Adipocyte (in vitro differentiated cells): Measurements from ENCODE around the gene ZNF532.
"Not testable (repeated sequence)": the region's sequence is repeated elsewhere in the genome, so short reads cannot be mapped to it uniquely, and the experiment has no call there.

Experiments
- DNase-seq: peaks from one replicate; pipeline ENCODE4 v3.0.0-alpha.2; 2015; ENCODE audit warnings: low read depth
- H3K27me3 ChIP-seq: replicated peaks from 2 replicates; pipeline ENCODE4 v1.7.0; 2013; ENCODE audit warnings: mild to moderate bottlenecking, low read length, moderate library complexity; ENCODE audit not compliant: control insufficient read depth, insufficient read depth
- H3K36me3 ChIP-seq: 2 replicates; pipeline ENCODE4 v1.7.0; 2013; ENCODE audit warnings: low read length, mild to moderate bottlenecking, moderate library complexity; ENCODE audit not compliant: control insufficient read depth, insufficient read depth, severe bottlenecking
- H3K4me1 ChIP-seq: 2 replicates; pipeline ENCODE4 v1.7.0; 2013; ENCODE audit warnings: mild to moderate bottlenecking, low read length, moderate library complexity; ENCODE audit not compliant: control insufficient read depth, insufficient read depth
- H3K4me3 ChIP-seq: 2 replicates; pipeline ENCODE4 v1.7.0; 2013; ENCODE audit warnings: mild to moderate bottlenecking, low read length, moderate library complexity
- H3K9ac ChIP-seq: 2 replicates; pipeline ENCODE4 v1.7.0; 2013; ENCODE audit warnings: mild to moderate bottlenecking, low read length, moderate library complexity
- H3K9me3 ChIP-seq: 2 replicates; pipeline ENCODE4 v1.7.0; 2013; ENCODE audit warnings: mild to moderate bottlenecking, low read length, moderate library complexity; ENCODE audit not compliant: control insufficient read depth

Gene ZNF532

GRCh38 chr18:58864146-58865032 is at the start of gene ZNF532:
Gene ZNF532, plus strand, starts transcription at chr18:58864877. CDS start in a region left out here.
- peaks cover 52% of the 10 kb centered on the region for H3K4me1 ChIP-seq
- peak within 1 kb of the TSS; percentile 67 for H3K4me3 ChIP-seq
- peak within 1 kb of the TSS; percentile 75 for H3K9ac ChIP-seq
- H3K36me3 ChIP-seq, result peaks cover 15% of the 10 kb centered on the region
- H3K27me3 ChIP-seq, result no peaks in the 10 kb centered on the region
- no peaks in the 10 kb centered on the region for H3K9me3 ChIP-seq
- peak; percentile 68 for DNase-seq

GRCh38 chr18:58819051-58819450 is 45.6 kb upstream of the ZNF532 start:
- Histone ChIP-seq H3K4me3 (no peak overlapping the region), H3K27me3 (no peaks in the 10 kb centered on the region), H3K9ac (no peak overlapping the region), H3K4me1 (no peaks in the 10 kb centered on the region), H3K36me3 (no peaks in the 10 kb centered on the region), H3K9me3 (no peaks in the 10 kb centered on the region)
- DNase-seq, result no peak

- H3K4me1 ChIP-seq, result peaks cover 4% of the 10 kb centered on the region
These were observed 44.4 kb upstream of the ZNF532 start for GRCh38 chr18:58820251-58820650.

GRCh38 chr18:58822944-58823343 is 41.7 kb upstream of the ZNF532 start:
- H3K9me3 ChIP-seq, result no peaks in the 10 kb centered on the region
- DNase-seq, result no peak
- no peak overlapping the region for H3K4me3 ChIP-seq

More at GRCh38 chr18:58820251-58820650, 44.4 kb upstream of the ZNF532 start:
- no peak overlapping the region for H3K4me3 ChIP-seq
- H3K36me3 ChIP-seq, result no peaks in the 10 kb centered on the region
- DNase-seq, result no peak
- H3K9ac ChIP-seq, result no peak overlapping the region
- no peaks in the 10 kb centered on the region for H3K9me3 ChIP-seq
- H3K27me3 ChIP-seq, result no peaks in the 10 kb centered on the region

GRCh38 chr18:58823412-58823811 is 41.3 kb upstream of the ZNF532 start:
- H3K36me3 ChIP-seq, result no peaks in the 10 kb centered on the region
- H3K9me3 ChIP-seq, result no peaks in the 10 kb centered on the region
- DNase-seq, result no peak
- peaks cover 4% of the 10 kb centered on the region for H3K4me1 ChIP-seq
- H3K9ac ChIP-seq, result no peak overlapping the region
- H3K27me3 ChIP-seq, result no peaks in the 10 kb centered on the region
- H3K4me3 ChIP-seq, result no peak overlapping the region

More at GRCh38 chr18:58822944-58823343, 41.7 kb upstream of the ZNF532 start:
- Histone ChIP-seq H3K27me3 (no peaks in the 10 kb centered on the region), H3K4me1 (peaks cover 4% of the 10 kb centered on the region), H3K36me3 (no peaks in the 10 kb centered on the region), H3K9ac (no peak overlapping the region)

- not testable (repeated sequence) for DNase-seq, H3K36me3 ChIP-seq, H3K9ac ChIP-seq, H3K9me3 ChIP-seq, H3K4me1 ChIP-seq, H3K4me3 ChIP-seq, H3K27me3 ChIP-seq
These were observed 37.8 kb upstream of the ZNF532 start for GRCh38 chr18:58826926-58827325.

- DNase-seq, result no peak
- Histone ChIP-seq H3K4me1 (peaks cover 4% of the 10 kb centered on the region), H3K4me3 (no peak overlapping the region), H3K27me3 (no peaks in the 10 kb centered on the region), H3K36me3 (no peaks in the 10 kb centered on the region), H3K9me3 (no peaks in the 10 kb centered on the region), H3K9ac (no peak overlapping the region)
These were observed 37.2 kb upstream of the ZNF532 start for GRCh38 chr18:58827428-58827827.

- H3K27me3 ChIP-seq, result no peaks in the 10 kb centered on the region
- H3K4me3 ChIP-seq, result no peak overlapping the region
- H3K4me1 ChIP-seq, result peaks cover 4% of the 10 kb centered on the region
- no peaks in the 10 kb centered on the region for H3K9me3 ChIP-seq
- no peaks in the 10 kb centered on the region for H3K36me3 ChIP-seq
- H3K9ac ChIP-seq, result no peak overlapping the region
- DNase-seq, result no peak
These were observed 36.8 kb upstream of the ZNF532 start for GRCh38 chr18:58827886-58828285.

GRCh38 chr18:58828399-58829121 is 36.1 kb upstream of the ZNF532 start:
- H3K9me3 ChIP-seq, result no peaks in the 10 kb centered on the region
- no peak overlapping the region for H3K9ac ChIP-seq
- H3K4me1 ChIP-seq, result peaks cover 4% of the 10 kb centered on the region
- no peaks in the 10 kb centered on the region for H3K36me3 ChIP-seq
- no peak overlapping the region for H3K4me3 ChIP-seq
- no peak for DNase-seq
- no peaks in the 10 kb centered on the region for H3K27me3 ChIP-seq

GRCh38 chr18:58829263-58829662 is 35.4 kb upstream of the ZNF532 start:
- no peaks in the 10 kb centered on the region for H3K36me3 ChIP-seq
- H3K4me3 ChIP-seq, result no peak overlapping the region
- peaks cover 4% of the 10 kb centered on the region for H3K4me1 ChIP-seq
- H3K9me3 ChIP-seq, result no peaks in the 10 kb centered on the region
- DNase-seq, result no peak
- no peaks in the 10 kb centered on the region for H3K27me3 ChIP-seq
- no peak overlapping the region for H3K9ac ChIP-seq

- not testable (repeated sequence) for DNase-seq
These were observed 34.8 kb upstream of the ZNF532 start for GRCh38 chr18:58829886-58830285.

More at GRCh38 chr18:58829886-58830285, 34.8 kb upstream of the ZNF532 start:
- H3K9me3 ChIP-seq, H3K4me3 ChIP-seq, H3K4me1 ChIP-seq, H3K9ac ChIP-seq, H3K36me3 ChIP-seq, H3K27me3 ChIP-seq: not testable (repeated sequence)
